SJCRH30 (cell line): ENCODE results near the gene GUCY1A2. TPM values are rescaled to one million over a fixed set of nuclear protein-coding genes. Genes with fewer than 3 reads are reported as not detected.
"Not testable (repeated sequence)": the region's sequence is repeated elsewhere in the genome, so short reads cannot be mapped to it uniquely, and the experiment has no call there.

Experiments used
- DNase-seq, 2 experiments: peaks; one replicate each; pipeline ENCODE4 v3.0.0-alpha.2; 2015 to 2020
- H3K27ac ChIP-seq: fragments of 250-450 bp; sonication (Bioruptor Pico); 2 replicates; pipeline ENCODE4 v1.5.1; 2020; ENCODE audit warnings: mild to moderate bottlenecking, moderate library complexity
- H3K27me3 ChIP-seq: fragments of 250-450 bp; sonication (Bioruptor Pico); 2 replicates; pipeline ENCODE4 v1.5.1; 2020; ENCODE audit warnings: mild to moderate bottlenecking, moderate library complexity
- H3K36me3 ChIP-seq: fragments of 250-450 bp; sonication (Bioruptor Pico); 2 replicates; pipeline ENCODE4 v1.5.1; 2020; ENCODE audit warnings: mild to moderate bottlenecking, moderate library complexity
- H3K4me1 ChIP-seq: fragments of 250-450 bp; sonication (Bioruptor Pico); 2 replicates; pipeline ENCODE4 v1.5.1; 2020; ENCODE audit warnings: mild to moderate bottlenecking, moderate library complexity
- H3K4me3 ChIP-seq: fragments of 250-450 bp; sonication (Bioruptor Pico); 2 replicates; pipeline ENCODE4 v1.5.1; 2020; ENCODE audit warnings: mild to moderate bottlenecking, moderate library complexity
- H3K9me3 ChIP-seq: fragments of 250-450 bp; sonication (Bioruptor Pico); replicated peaks from 2 replicates; pipeline ENCODE4 v1.5.1; 2020; ENCODE audit warnings: mild to moderate bottlenecking, moderate library complexity
- total RNA-seq: library from RNA; depleted of rRNA; stranded (reverse); fragments of >200 nt; shearing (Covaris generic); gene quantifications from 2 replicates; pipeline ENCODE4 v1.2.3, GENCODE V29; 2014; rRNA removed

Gene GUCY1A2
- 0.57 and 0.58 TPM in 2 replicates for total RNA-seq

DNA sequence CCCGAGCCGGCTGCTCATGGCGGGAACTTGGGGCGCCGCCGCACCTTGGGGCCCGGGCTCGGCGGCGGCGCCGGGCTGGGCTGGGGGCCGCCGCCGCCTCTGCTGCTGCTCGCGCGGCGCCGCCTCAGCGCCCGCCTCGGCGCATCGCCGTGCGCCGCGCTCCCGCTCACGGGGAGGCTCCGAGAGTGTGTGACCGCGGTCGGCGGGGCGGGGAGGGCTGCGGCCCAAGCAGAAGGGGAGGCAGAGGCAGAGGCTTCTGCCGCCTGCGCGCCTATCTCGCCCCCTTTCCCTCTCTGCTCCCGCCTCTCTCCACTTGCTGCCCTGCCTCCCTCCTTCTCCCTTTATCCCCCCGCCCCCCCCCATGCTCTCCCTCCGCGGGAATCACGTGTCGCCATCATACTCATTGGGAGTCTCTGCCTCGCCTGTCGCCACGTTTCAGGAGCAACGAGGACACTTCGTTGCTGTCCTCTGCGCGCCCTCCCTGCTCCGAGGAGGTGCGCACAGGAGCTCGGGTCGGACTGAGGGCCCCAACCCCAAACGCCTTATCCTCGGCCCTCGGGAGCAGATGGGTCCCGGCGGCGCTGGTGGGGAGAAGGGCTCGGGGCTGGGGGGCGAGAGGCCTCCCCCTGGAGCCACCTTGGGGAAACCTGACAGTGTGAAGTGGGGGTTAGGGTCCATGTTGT is at the start of gene GUCY1A2:
GUCY1A2 (minus strand) TSS at position 258 of the 683 bp plus-strand sequence. CDS start 421 bp downstream, outside the sequence.
- no peaks in the 10 kb centered on the region for H3K9me3 ChIP-seq
- no peak within 1 kb of the TSS for H3K27ac ChIP-seq
- DNase-seq, result peak; percentile 9 to 40
- H3K4me3 ChIP-seq, result peak within 1 kb of the TSS; percentile 56
- no peaks in the 10 kb centered on the region for H3K36me3 ChIP-seq
- H3K27me3 ChIP-seq, result 0 out of 2 replicates have a peak, but pooled peaks cover 4% of the 10 kb centered on the region
- H3K4me1 ChIP-seq, result no peaks in the 10 kb centered on the region

GRCh38 chr11:107054391-107054790 is 36.1 kb upstream of the GUCY1A2 start:
- Histone ChIP-seq H3K4me3 (no peak overlapping the region), H3K36me3 (no peaks in the 10 kb centered on the region), H3K27me3 (no peaks in the 10 kb centered on the region), H3K27ac (no peak overlapping the region), H3K4me1 (no peaks in the 10 kb centered on the region), H3K9me3 (no peaks in the 10 kb centered on the region)
- no peak for DNase-seq

DNA sequence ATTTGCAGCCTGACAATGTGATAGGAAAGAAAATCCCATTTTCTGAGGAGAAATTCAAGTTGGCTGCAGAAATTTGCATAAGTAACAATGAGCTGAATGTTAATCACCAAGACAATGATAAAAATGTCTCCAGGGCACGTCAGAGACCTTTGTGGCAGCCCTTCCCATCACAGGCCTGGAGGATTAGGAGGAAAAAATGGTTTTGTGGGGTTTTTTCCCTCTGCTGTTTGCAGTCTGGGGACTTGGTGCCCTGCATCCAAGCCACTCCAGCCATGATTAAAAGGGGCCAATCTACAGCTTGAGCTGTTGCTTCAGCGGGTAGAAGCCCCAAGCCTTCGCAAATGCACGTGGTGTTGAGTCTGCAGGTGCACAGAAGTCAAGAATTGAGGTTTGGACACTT is 33.1 kb upstream of the GUCY1A2 start:
- DNase-seq, H3K27ac ChIP-seq, H3K9me3 ChIP-seq, H3K4me1 ChIP-seq, H3K36me3 ChIP-seq, H3K4me3 ChIP-seq, H3K27me3 ChIP-seq: not testable (repeated sequence)

GRCh38 chr11:107050899-107051298 is 32.6 kb upstream of the GUCY1A2 start:
- not testable (repeated sequence) for H3K9me3 ChIP-seq, H3K36me3 ChIP-seq, DNase-seq, H3K27me3 ChIP-seq, H3K27ac ChIP-seq, H3K4me1 ChIP-seq, H3K4me3 ChIP-seq

GRCh38 chr11:107050121-107050520 is 31.8 kb upstream of the GUCY1A2 start:
- no peak overlapping the region for H3K4me3 ChIP-seq
- no peaks in the 10 kb centered on the region for H3K36me3 ChIP-seq
- H3K4me1 ChIP-seq, result no peaks in the 10 kb centered on the region
- H3K27me3 ChIP-seq, result no peaks in the 10 kb centered on the region
- no peak overlapping the region for H3K27ac ChIP-seq
- DNase-seq, result no peak
- no peaks in the 10 kb centered on the region for H3K9me3 ChIP-seq

DNA sequence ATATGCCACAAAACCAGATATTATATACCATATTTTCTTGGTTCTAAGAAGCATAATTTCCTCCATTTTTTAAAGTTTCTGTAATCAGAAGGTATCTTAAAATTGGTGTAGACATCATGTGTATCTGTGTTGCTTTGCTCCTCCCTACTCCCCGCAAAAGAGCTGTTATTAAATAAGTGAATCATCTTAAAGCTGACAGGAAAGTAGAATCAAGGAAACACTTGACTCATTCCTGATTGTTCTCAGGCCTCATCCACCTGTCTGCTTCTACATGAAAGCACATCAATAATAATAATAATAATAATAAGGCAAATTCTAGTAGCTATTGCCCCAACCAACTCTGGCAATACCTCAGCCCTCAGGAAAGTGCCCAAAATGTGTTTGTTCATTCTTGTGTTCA is 26.2 kb upstream of the GUCY1A2 start:
- no peak overlapping the region for H3K4me3 ChIP-seq
- no peak for DNase-seq
- no peaks in the 10 kb centered on the region; the same call in 1 of the 2 replicates for H3K9me3 ChIP-seq
- H3K27me3 ChIP-seq, result no peaks in the 10 kb centered on the region
- H3K36me3 ChIP-seq, result no peaks in the 10 kb centered on the region
- H3K27ac ChIP-seq, result no peak overlapping the region
- no peaks in the 10 kb centered on the region for H3K4me1 ChIP-seq

DNA sequence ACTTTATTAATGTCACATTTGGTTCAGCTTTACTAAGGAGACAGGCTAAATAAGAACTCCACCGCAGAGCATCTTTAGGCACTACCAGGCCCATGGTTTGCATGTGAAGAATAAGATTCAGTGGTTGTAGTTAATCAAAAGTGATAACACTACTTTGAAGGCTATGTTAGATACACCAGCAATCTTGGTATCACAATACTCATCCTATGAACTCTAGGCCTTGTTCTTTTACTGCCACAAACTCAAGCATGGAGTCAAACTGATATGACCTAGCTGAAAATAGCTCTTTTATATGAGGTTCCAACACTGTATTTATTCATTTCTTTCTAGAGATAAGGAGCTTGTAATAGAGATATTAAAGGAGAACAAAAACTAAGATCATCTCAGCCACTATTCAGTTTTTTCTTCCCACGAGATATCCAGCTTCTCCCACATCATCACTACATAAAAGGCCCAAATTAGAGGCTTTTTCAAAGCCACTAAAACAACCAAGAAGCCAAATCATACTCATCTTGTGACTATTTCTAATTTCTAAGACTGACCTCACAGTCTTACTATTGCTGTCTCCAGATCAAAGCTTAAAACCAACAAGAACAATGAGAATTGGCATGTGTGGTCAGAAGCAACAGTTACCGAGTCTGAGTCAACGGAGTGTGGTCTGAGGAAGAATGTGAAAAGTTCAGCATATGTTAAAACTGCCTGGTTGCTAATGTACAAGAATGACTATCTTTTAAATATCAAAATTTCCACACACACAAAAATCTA is 25.1 kb upstream of the GUCY1A2 start:
- H3K27me3 ChIP-seq, result no peaks in the 10 kb centered on the region
- H3K9me3 ChIP-seq, result no peaks in the 10 kb centered on the region; the same call in 1 of the 2 replicates
- H3K36me3 ChIP-seq, result no peaks in the 10 kb centered on the region
- H3K27ac ChIP-seq, result 0 out of 2 replicates have a peak overlapping the region, but pooled peaks have one; percentile 13
- peak; percentile 2 to 21 for DNase-seq
- H3K4me3 ChIP-seq, result no peak overlapping the region
- no peaks in the 10 kb centered on the region for H3K4me1 ChIP-seq

DNA sequence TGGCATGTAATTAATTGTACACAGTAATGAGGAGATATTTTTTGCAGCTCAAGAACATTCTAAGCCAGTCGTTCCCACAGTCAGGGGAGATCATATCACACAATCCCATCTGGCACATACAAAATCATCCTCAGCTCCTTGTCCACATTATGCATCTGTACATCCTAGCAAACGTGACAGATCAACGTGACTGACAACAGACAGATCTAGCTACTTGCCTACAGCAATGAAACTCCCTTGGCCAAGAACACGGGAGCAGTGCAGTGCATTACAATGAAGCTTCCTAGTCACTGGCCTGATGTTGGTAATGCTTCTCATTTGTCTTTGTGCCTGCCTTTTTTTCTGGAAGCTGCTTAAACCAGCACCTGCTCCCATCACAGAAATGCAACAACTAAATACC is 24.5 kb upstream of the GUCY1A2 start:
- Histone ChIP-seq H3K27ac (no peak overlapping the region), H3K4me1 (no peaks in the 10 kb centered on the region), H3K9me3 (no peaks in the 10 kb centered on the region; the same call in 1 of the 2 replicates), H3K36me3 (no peaks in the 10 kb centered on the region), H3K4me3 (no peak overlapping the region), H3K27me3 (no peaks in the 10 kb centered on the region)
- DNase-seq, result no peak

DNA sequence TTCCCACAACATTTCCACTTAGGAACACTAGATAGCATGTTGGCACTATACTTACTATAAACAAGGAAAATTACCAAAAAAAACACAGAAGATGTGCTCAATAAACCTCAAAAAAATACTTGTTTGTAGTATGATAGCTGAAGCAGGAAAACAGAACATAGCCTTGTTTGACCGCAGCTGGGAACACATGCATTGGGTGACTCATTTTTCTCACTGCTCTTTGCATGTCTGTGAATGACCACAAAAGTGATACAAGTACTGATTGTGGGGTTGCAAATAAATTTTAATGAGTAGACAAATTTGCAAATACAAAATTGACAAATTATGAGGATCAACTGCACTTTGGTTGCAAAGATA is 22.8 kb upstream of the GUCY1A2 start:
- Histone ChIP-seq H3K4me3 (no peak overlapping the region), H3K9me3 (no peaks in the 10 kb centered on the region; the same call in 1 of the 2 replicates), H3K27ac (no peak overlapping the region), H3K27me3 (no peaks in the 10 kb centered on the region), H3K36me3 (no peaks in the 10 kb centered on the region), H3K4me1 (no peaks in the 10 kb centered on the region)
- no peak for DNase-seq

DNA sequence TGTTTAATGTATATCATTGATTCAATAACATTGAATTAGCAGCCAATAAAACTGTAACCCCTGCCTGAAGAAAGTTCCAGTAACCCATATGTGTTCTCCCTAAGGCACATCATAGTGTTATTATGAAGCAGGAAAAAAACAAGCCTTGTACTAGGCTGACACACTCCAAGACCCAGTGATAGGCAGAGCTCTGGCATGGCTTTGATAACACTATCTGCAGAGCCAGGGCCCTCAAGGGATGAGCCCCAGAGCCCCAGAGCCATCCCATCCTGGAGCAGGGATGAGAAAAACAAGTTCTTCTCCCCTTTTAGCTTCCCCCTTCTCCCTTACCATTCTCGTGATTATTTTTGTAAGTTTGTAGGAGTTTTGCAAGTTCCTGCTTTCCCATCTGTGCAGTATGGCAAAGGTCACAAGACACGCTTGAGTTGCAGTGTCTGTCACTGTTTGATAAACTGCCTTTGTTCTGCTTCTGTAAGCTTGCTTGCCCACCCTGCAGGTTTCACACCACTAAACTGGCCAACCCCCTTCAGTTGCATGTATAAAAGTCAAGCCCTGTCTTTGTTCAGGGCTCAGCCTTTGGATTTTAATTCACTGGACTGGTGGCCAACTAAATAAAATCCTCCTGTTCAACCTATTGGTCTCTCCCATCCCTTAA is 22.3 kb upstream of the GUCY1A2 start:
- H3K27me3 ChIP-seq, result no peaks in the 10 kb centered on the region
- no peak for DNase-seq
- H3K9me3 ChIP-seq, result no peaks in the 10 kb centered on the region; the same call in 1 of the 2 replicates
- H3K4me1 ChIP-seq, result no peaks in the 10 kb centered on the region
- no peaks in the 10 kb centered on the region for H3K36me3 ChIP-seq
- H3K27ac ChIP-seq, result no peak overlapping the region
- no peak overlapping the region for H3K4me3 ChIP-seq

GRCh38 chr11:107025673-107026072 is 7.4 kb upstream of the GUCY1A2 start:
- Histone ChIP-seq H3K4me1 (no peaks in the 10 kb centered on the region), H3K36me3 (no peaks in the 10 kb centered on the region), H3K27me3 (no peaks in the 10 kb centered on the region), H3K27ac (no peak overlapping the region), H3K4me3 (no peak overlapping the region), H3K9me3 (no peaks in the 10 kb centered on the region)
- DNase-seq, result no peak

- Histone ChIP-seq H3K36me3 (no peaks in the 10 kb centered on the region), H3K27me3 (0 out of 2 replicates have a peak, but pooled peaks cover 4% of the 10 kb centered on the region), H3K4me1 (no peaks in the 10 kb centered on the region), H3K27ac (no peak overlapping the region), H3K9me3 (no peaks in the 10 kb centered on the region), H3K4me3 (no peak overlapping the region)
- no peak for DNase-seq
Measured at GRCh38 chr11:107020594-107020993, 2.3 kb upstream of the GUCY1A2 start.

- Histone ChIP-seq H3K27me3 (0 out of 2 replicates have a peak, but pooled peaks cover 4% of the 10 kb centered on the region), H3K4me3 (peak overlapping the region; percentile 56), H3K4me1 (no peaks in the 10 kb centered on the region), H3K36me3 (no peaks in the 10 kb centered on the region), H3K27ac (no peak overlapping the region), H3K9me3 (no peaks in the 10 kb centered on the region)
- peak; percentile 64 to 69 for DNase-seq
Measured at GRCh38 chr11:107018902-107019493, 722 bp upstream of the GUCY1A2 start.

- Histone ChIP-seq H3K36me3 (no peaks in the 10 kb centered on the region), H3K27me3 (0 out of 2 replicates have a peak, but pooled peaks cover 4% of the 10 kb centered on the region), H3K27ac (no peak overlapping the region), H3K4me1 (no peaks in the 10 kb centered on the region), H3K4me3 (peak overlapping the region; percentile 56), H3K9me3 (no peaks in the 10 kb centered on the region)
- peak; percentile 53 to 70 for DNase-seq
Measured at GRCh38 chr11:107017433-107018218, 650 bp downstream of the GUCY1A2 start.
